ENCODE data around the gene NDE1. TPM values are rescaled to one million over a fixed set of nuclear protein-coding genes. Genes with fewer than 3 reads are reported as not detected.

NDE1 gene
- total and polyA plus RNA-seq, 2 donors (not counting 3 experiments of a cell fraction or from before 2014, with no cell fraction given) = 28.0 to 90.2 TPM

- POLR2A ChIA-PET = no interaction called here
These were observed 87.1 kb downstream of the NDE1 start for GRCh38 chr16:15737140-15737644.

More at GRCh38 chr16:15737140-15737644, 87.1 kb downstream of the NDE1 start:
- H3K4me1 ChIP-seq (ENCODE audit: control insufficient read depth, extremely low read depth, insufficient read depth, low read length) = no peaks in the 10 kb centered on the region
- H4K20me1 ChIP-seq (replicated peaks; ENCODE audit: control insufficient read depth, extremely low read depth, insufficient read depth, low read length) = no peaks in the 10 kb centered on the region
- no TSS peak for BruUV-seq (replicated peaks)
- dilution Hi-C loops (cut with MboI; ENCODE audit: extremely low pct_ligation_motif_present, low sequenced_read_pairs) (no loop called here), intact Hi-C loops (cut with micrococcal nuclease) (no loop called here)
- H3K27me3 ChIP-seq (ENCODE audit: control insufficient read depth in 2 of 2, insufficient read depth in 2 of 2, low read length in 2 of 2) = no peaks in the 10 kb centered on the region
- no peak overlapping the region for H3K4me2 ChIP-seq (ENCODE audit: insufficient read depth, low read length)
- CTCF ChIA-PET = interaction anchor here (1.0 to 1.9 kb wide), 2 partner anchors 19 kb away, joined by 4 to 6 read pairs; no protein-coding TSS in a partner anchor
- H3K79me2 ChIP-seq (ENCODE audit: control insufficient read depth, insufficient read depth, low read length) = no peaks in the 10 kb centered on the region
- no peaks in the 10 kb centered on the region for H3K9me1 ChIP-seq (replicated peaks; ENCODE audit: control insufficient read depth, extremely low read depth, insufficient read depth, low read length)
- no peak overlapping the region for H3K27ac ChIP-seq (ENCODE audit: insufficient read depth, low read depth, low read length)
- no peak overlapping the region for H2AFZ ChIP-seq (ENCODE audit: low read depth, low read length)
- H3K9me3 ChIP-seq (replicated peaks; ENCODE audit: control insufficient read depth, insufficient read depth, low read length) = no peaks in the 10 kb centered on the region
- FAIRE-seq (no peak), DNase-seq (ENCODE audit: low read depth, low spot score) (no peak)
- TF ChIP-seq MYC (IDR thresholded peaks at IDR 0.05; ENCODE audit: low read depth, low read length) (no peak), EZH2 (IDR thresholded peaks at IDR 0.05; ENCODE audit: borderline replicate concordance, low read depth, low read length, severe bottlenecking) (no peak), MAX (IDR thresholded peaks at IDR 0.05; ENCODE audit: insufficient read depth, insufficient read length) (no peak), FOS (IDR thresholded peaks at IDR 0.05; ENCODE audit: borderline replicate concordance, insufficient read depth, low read length) (no peak), POLR2AphosphoS5 (IDR thresholded peaks at IDR 0.05; ENCODE audit: insufficient read depth, low read depth, low read length) (no peak), GATA2 (IDR thresholded peaks at IDR 0.05; ENCODE audit: insufficient read depth, insufficient read length, low read depth, low read length) (no peak), JUN (IDR thresholded peaks at IDR 0.05; ENCODE audit: borderline replicate concordance, insufficient read depth, insufficient read length, low read depth) (no peak), POLR2A (IDR thresholded peaks at IDR 0.05; ENCODE audit: low read depth, low read length) (no peak)
- TF ChIP-seq, protein P1, sequence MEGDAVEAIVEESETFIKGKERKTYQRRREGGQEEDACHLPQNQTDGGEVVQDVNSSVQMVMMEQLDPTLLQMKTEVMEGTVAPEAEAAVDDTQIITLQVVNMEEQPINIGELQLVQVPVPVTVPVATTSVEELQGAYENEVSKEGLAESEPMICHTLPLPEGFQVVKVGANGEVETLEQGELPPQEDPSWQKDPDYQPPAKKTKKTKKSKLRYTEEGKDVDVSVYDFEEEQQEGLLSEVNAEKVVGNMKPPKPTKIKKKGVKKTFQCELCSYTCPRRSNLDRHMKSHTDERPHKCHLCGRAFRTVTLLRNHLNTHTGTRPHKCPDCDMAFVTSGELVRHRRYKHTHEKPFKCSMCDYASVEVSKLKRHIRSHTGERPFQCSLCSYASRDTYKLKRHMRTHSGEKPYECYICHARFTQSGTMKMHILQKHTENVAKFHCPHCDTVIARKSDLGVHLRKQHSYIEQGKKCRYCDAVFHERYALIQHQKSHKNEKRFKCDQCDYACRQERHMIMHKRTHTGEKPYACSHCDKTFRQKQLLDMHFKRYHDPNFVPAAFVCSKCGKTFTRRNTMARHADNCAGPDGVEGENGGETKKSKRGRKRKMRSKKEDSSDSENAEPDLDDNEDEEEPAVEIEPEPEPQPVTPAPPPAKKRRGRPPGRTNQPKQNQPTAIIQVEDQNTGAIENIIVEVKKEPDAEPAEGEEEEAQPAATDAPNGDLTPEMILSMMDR (IDR thresholded peaks at IDR 0.05; ENCODE audit: extremely low read depth in 1 of 2, insufficient read depth in 1 of 2, low read depth in 1 of 2, low read length in 2 of 2) = no peak
- no peak overlapping the region for H3K4me3 ChIP-seq (replicated peaks in 1 of 3; ENCODE audit: insufficient read depth in 1 of 3, low read depth in 1 of 3, low read length in 3 of 3)
- H3K9ac ChIP-seq (replicated peaks; ENCODE audit: extremely low read depth, insufficient read depth, low read length) = no peak overlapping the region
- no peaks in the 10 kb centered on the region for H3K36me3 ChIP-seq (ENCODE audit: control insufficient read depth in 2 of 2, extremely low read depth in 1 of 2, insufficient read depth in 2 of 2, low read length in 2 of 2)

Data from endothelial cell of umbilical vein (primary cell).